Measurements from ENCODE around the gene BBS10. TPM values are rescaled to one million over a fixed set of nuclear protein-coding genes. Genes with fewer than 3 reads are reported as not detected.

BBS10 gene
- total and polyA plus RNA-seq, 4 donors = 4.1 to 8.9 (median 7.4) TPM

- H3K4me1 ChIP-seq (ENCODE audit: control insufficient read depth in 1 of 2, insufficient read depth in 2 of 2, low read length in 2 of 2) = no peaks in the 10 kb centered on the region
- no peak overlapping the region for H3K4me3 ChIP-seq (ENCODE audit: low read length in 2 of 2)
- 77 to 89% methylated on average over 2 of the region's 2 CpGs for WGBS, 2 donors
- no peak for DNase-seq
- no peaks in the 10 kb centered on the region for H3K36me3 ChIP-seq (ENCODE audit: control insufficient read depth in 1 of 2, insufficient read depth in 2 of 2, low read length in 1 of 2)
- ATAC-seq (ENCODE audit: low FRiP score) = no peak
- H3K27me3 ChIP-seq (ENCODE audit: control insufficient read depth in 1 of 2, insufficient read depth in 2 of 2, low read length in 1 of 2) = no peaks in the 10 kb centered on the region
- intact Hi-C loops (cut with DNase I) = no loop called here
- no peak overlapping the region for H3K27ac ChIP-seq (ENCODE audit: low read depth in 1 of 2, low read length in 2 of 2)
- H3K9me3 ChIP-seq (ENCODE audit: control insufficient read depth, low read length) = no peaks in the 10 kb centered on the region
These were observed 44.9 kb downstream of the BBS10 start for GRCh38 chr12:76303365-76303764.

GRCh38 chr12:76300297-76300665, 47.9 kb downstream of the BBS10 start:
- WGBS, 2 donors = 75 to 76% methylated on average over 6 of the region's 6 CpGs
- H3K4me1 ChIP-seq (ENCODE audit: control insufficient read depth in 1 of 2, insufficient read depth in 2 of 2, low read length in 2 of 2) = no peaks in the 10 kb centered on the region
- no peak for ATAC-seq (ENCODE audit: low FRiP score)
- H3K27me3 ChIP-seq (ENCODE audit: control insufficient read depth in 1 of 2, insufficient read depth in 2 of 2, low read length in 1 of 2) = no peaks in the 10 kb centered on the region
- no peak overlapping the region for H3K27ac ChIP-seq (ENCODE audit: low read depth in 1 of 2, low read length in 2 of 2)
- DNase-seq = no peak
- no peak overlapping the region for H3K4me3 ChIP-seq (ENCODE audit: low read length in 2 of 2)
- no peaks in the 10 kb centered on the region for H3K36me3 ChIP-seq (ENCODE audit: control insufficient read depth in 1 of 2, insufficient read depth in 2 of 2, low read length in 1 of 2)
- intact Hi-C loops (cut with DNase I) = no loop called here
- no peaks in the 10 kb centered on the region for H3K9me3 ChIP-seq (ENCODE audit: control insufficient read depth, low read length)

GRCh38 chr12:76299536-76300296, 48.5 kb downstream of the BBS10 start:
- Histone ChIP-seq H3K4me1 (ENCODE audit: control insufficient read depth in 1 of 2, insufficient read depth in 2 of 2, low read length in 2 of 2) (no peaks in the 10 kb centered on the region), H3K36me3 (ENCODE audit: control insufficient read depth in 1 of 2, insufficient read depth in 2 of 2, low read length in 1 of 2) (no peaks in the 10 kb centered on the region), H3K9me3 (ENCODE audit: control insufficient read depth, low read length) (no peaks in the 10 kb centered on the region), H3K27me3 (ENCODE audit: control insufficient read depth in 1 of 2, insufficient read depth in 2 of 2, low read length in 1 of 2) (no peaks in the 10 kb centered on the region), H3K27ac (ENCODE audit: low read depth in 1 of 2, low read length in 2 of 2) (no peak overlapping the region), H3K4me3 (ENCODE audit: low read length in 2 of 2) (no peak overlapping the region)
- ATAC-seq (ENCODE audit: low FRiP score) (no peak), DNase-seq (no peak)
- intact Hi-C loops (cut with DNase I) = no loop called here
- 59 to 62% methylated on average over 5 of the region's 5 CpGs for WGBS, 2 donors

Other genes with a start within 250 kb of the BBS10 start
- gene OSBPL8, start 211.4 kb upstream of the BBS10 start, total RNA-seq = 100 to 1,000 TPM in 1 of 2 donors, 10 to 100 TPM in 1; 77.8 to 100 TPM
- gene OSBPL8, start 211.4 kb upstream of the BBS10 start, polyA plus RNA-seq = 10 to 100 TPM; 16.8 to 17.5 TPM

Data from aorta (tissue), 5 donors.